T-helper 2 cell treated with Interferon-gamma antibody and Interleukin-4, amounts not matched to agents 100 ng/mL and 5 ng/mL, for 36 hours (primary cell): ENCODE data around the gene FLVCR2. TPM values are rescaled to one million over a fixed set of nuclear protein-coding genes. Genes with fewer than 3 reads are reported as not detected.

Experiments used
- intact Hi-C: fragments of 100-400 bp; cut with micrococcal nuclease; formaldehyde crosslinking; loops from one replicate; pipeline ENCODE4 v1.15.1; 2023
- total RNA-seq: library from RNA; stranded (reverse); gene quantifications from 2 replicates; pipeline ENCODE4 v1.2.3, GENCODE V29; 2022

FLVCR2 gene
- total RNA-seq, 1 donor from 2014 or later: 1.1 TPM

- intact Hi-C loops: no loop called here
These were observed 48.4 kb downstream of the FLVCR2 start for GRCh38 chr14:75626863-75627262.

- intact Hi-C loops: no loop called here
These were observed 49.0 kb downstream of the FLVCR2 start for GRCh38 chr14:75627406-75627805.

GRCh38 chr14:75628816-75629215 lies 50.4 kb downstream of the FLVCR2 start:
- intact Hi-C loops: no loop called here

- intact Hi-C loops: no loop called here
These were observed 52.5 kb downstream of the FLVCR2 start for GRCh38 chr14:75630695-75631452.

- intact Hi-C loops: no loop called here
These were observed 53.0 kb downstream of the FLVCR2 start for GRCh38 chr14:75631453-75631831.

GRCh38 chr14:75634848-75635247 lies 56.4 kb downstream of the FLVCR2 start:
- intact Hi-C loops: no loop called here

- intact Hi-C loops: no loop called here
These were observed 57.8 kb downstream of the FLVCR2 start for GRCh38 chr14:75636100-75636692.

GRCh38 chr14:75640876-75641275 lies 62.5 kb downstream of the FLVCR2 start:
- intact Hi-C loops: no loop called here

GRCh38 chr14:75643985-75644384 lies 65.6 kb downstream of the FLVCR2 start:
- intact Hi-C loops: no loop called here

GRCh38 chr14:75645056-75645455 lies 66.6 kb downstream of the FLVCR2 start:
- intact Hi-C loops: no loop called here

- intact Hi-C loops: no loop called here
These were observed 68.3 kb downstream of the FLVCR2 start for GRCh38 chr14:75646762-75647161.

- intact Hi-C loops: no loop called here
These were observed 69.2 kb downstream of the FLVCR2 start for GRCh38 chr14:75647640-75648039.

GRCh38 chr14:75648066-75648838 lies 69.8 kb downstream of the FLVCR2 start:
- intact Hi-C loops: no loop called here

GRCh38 chr14:75649337-75649736 lies 70.9 kb downstream of the FLVCR2 start:
- intact Hi-C loops: no loop called here

GRCh38 chr14:75649773-75650172 lies 71.4 kb downstream of the FLVCR2 start:
- intact Hi-C loops: no loop called here

- intact Hi-C loops: no loop called here
These were observed 72.0 kb downstream of the FLVCR2 start for GRCh38 chr14:75650253-75651058.

- intact Hi-C loops: no loop called here
These were observed 75.1 kb downstream of the FLVCR2 start for GRCh38 chr14:75653563-75653962.

GRCh38 chr14:75654127-75654732 lies 75.8 kb downstream of the FLVCR2 start:
- intact Hi-C loops: loop anchor here (1.0 kb wide), 2 partner anchors 77 to 347 kb away; no protein-coding TSS in a partner anchor

GRCh38 chr14:75655235-75655634 lies 76.8 kb downstream of the FLVCR2 start:
- intact Hi-C loops: no loop called here

- intact Hi-C loops: no loop called here
These were observed 78.9 kb downstream of the FLVCR2 start for GRCh38 chr14:75657331-75657730.

- intact Hi-C loops: no loop called here
These were observed 80.5 kb downstream of the FLVCR2 start for GRCh38 chr14:75658957-75659356.
